ENCODE results near the gene NIFK.
A peak's percentile ranks its signal among the peaks of the same experiment; 100 is the strongest.
"Not testable (repeated sequence)": the region's sequence is repeated elsewhere in the genome, so short reads cannot be mapped to it uniquely, and the experiment has no call there.

The NIFK gene

GRCh38 chr2:121736462-121737336 is at the start of gene NIFK:
Gene NIFK (minus strand): TSS chr2:121736875. CDS start chr2:121736850, 25 bp downstream.
- DNase-seq = peak; percentile 99 to 100

- no peak for DNase-seq
Measured at GRCh38 chr2:121783180-121783579, 46.5 kb upstream of the NIFK start.

- no peak for DNase-seq
Measured at GRCh38 chr2:121778741-121779487, 42.2 kb upstream of the NIFK start.

GRCh38 chr2:121777699-121778058 is 41.0 kb upstream of the NIFK start:
- no peak for DNase-seq

- DNase-seq = no peak
Measured at GRCh38 chr2:121776885-121777698, 40.4 kb upstream of the NIFK start.

GRCh38 chr2:121776361-121776760 is 39.7 kb upstream of the NIFK start:
- DNase-seq = no peak

GRCh38 chr2:121774235-121774634 is 37.6 kb upstream of the NIFK start:
- no peak for DNase-seq

- DNase-seq = no peak
Measured at GRCh38 chr2:121771976-121772742, 35.5 kb upstream of the NIFK start.

GRCh38 chr2:121768143-121768755 is 31.6 kb upstream of the NIFK start:
- no peak for DNase-seq

GRCh38 chr2:121766624-121767023 is 29.9 kb upstream of the NIFK start:
- no peak for DNase-seq

- DNase-seq = no peak
Measured at GRCh38 chr2:121764681-121765228, 28.1 kb upstream of the NIFK start.

GRCh38 chr2:121755237-121756111 is 18.8 kb upstream of the NIFK start, which contains the start of gene TSN:
Gene TSN (plus strand): TSS chr2:121755651. CDS start chr2:121755780, 129 bp downstream.
- DNase-seq = peak; percentile 96 to 97

- DNase-seq = no peak
Measured at GRCh38 chr2:121754851-121755236, 18.2 kb upstream of the NIFK start.

- no peak for DNase-seq
Measured at GRCh38 chr2:121748202-121748601, 11.5 kb upstream of the NIFK start.

- no peak for DNase-seq
Measured at GRCh38 chr2:121746071-121746578, 9.4 kb upstream of the NIFK start.

- DNase-seq = no peak
Measured at GRCh38 chr2:121741450-121741849, 4.8 kb upstream of the NIFK start.

- DNase-seq = no peak
Measured at GRCh38 chr2:121740973-121741372, 4.3 kb upstream of the NIFK start.

- DNase-seq = no peak
Measured at GRCh38 chr2:121736140-121736461, 574 bp downstream of the NIFK start.

GRCh38 chr2:121735518-121736074 is 1.1 kb downstream of the NIFK start:
- no peak for DNase-seq

- not testable (repeated sequence) for DNase-seq
Measured at GRCh38 chr2:121734544-121734943, 2.1 kb downstream of the NIFK start.
